ENCODE results near the gene INVS. TPM values are rescaled to one million over a fixed set of nuclear protein-coding genes. Genes with fewer than 3 reads are reported as not detected.

INVS gene
- total and polyA plus RNA-seq, 4 donors, result 5.7 to 28.1 (median 10.0) TPM

DNA sequence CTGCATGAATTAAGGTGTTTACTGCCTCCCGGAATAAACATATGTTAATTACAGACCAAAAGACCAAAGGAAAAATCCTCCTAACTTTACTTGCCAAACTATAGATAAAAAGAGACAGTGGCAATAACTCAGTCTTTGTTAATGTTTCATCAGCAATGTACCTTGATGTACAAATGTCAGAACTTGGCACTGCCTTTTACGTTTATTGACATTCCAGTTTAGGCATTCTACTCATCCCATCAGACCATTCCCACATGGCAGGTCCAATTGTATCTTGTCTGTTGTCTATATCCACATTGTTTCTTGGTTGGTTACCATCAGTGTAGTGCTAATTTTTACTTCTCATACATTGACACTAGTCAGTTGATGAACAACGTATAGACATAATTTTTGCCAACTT, 168.2 kb downstream of the INVS start:
- Histone ChIP-seq H3K9me3 (ENCODE audit: control insufficient read depth in 4 of 4, low read length in 3 of 4) (no peaks in the 10 kb centered on the region), H3K9ac (ENCODE audit: low read depth in 1 of 2, low read length in 2 of 2) (no peak overlapping the region), H3K4me3 (ENCODE audit: low read depth in 1 of 3, low read length in 3 of 3) (no peak overlapping the region), H3K4me1 (ENCODE audit: control insufficient read depth in 4 of 4, insufficient read depth in 4 of 4, low read length in 3 of 4) (no peaks in the 10 kb centered on the region), H3K36me3 (ENCODE audit: control insufficient read depth in 4 of 4, insufficient read depth in 3 of 4, low read depth in 1 of 4, low read length in 3 of 4) (peaks cover 0 to 5% (median 2%) of the 10 kb centered on the region in 4 donors), H3K27ac (ENCODE audit: low read depth in 1 of 2, low read length in 2 of 2) (no peak overlapping the region), H3K27me3 (ENCODE audit: control insufficient read depth in 4 of 4, insufficient read depth in 4 of 4, low read length in 3 of 4) (no peaks in the 10 kb centered on the region)
- TF ChIP-seq, protein P1, sequence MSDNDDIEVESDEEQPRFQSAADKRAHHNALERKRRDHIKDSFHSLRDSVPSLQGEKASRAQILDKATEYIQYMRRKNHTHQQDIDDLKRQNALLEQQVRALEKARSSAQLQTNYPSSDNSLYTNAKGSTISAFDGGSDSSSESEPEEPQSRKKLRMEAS (IDR thresholded peaks at IDR 0.05), result no peak
- TF ChIP-seq, protein P2, sequence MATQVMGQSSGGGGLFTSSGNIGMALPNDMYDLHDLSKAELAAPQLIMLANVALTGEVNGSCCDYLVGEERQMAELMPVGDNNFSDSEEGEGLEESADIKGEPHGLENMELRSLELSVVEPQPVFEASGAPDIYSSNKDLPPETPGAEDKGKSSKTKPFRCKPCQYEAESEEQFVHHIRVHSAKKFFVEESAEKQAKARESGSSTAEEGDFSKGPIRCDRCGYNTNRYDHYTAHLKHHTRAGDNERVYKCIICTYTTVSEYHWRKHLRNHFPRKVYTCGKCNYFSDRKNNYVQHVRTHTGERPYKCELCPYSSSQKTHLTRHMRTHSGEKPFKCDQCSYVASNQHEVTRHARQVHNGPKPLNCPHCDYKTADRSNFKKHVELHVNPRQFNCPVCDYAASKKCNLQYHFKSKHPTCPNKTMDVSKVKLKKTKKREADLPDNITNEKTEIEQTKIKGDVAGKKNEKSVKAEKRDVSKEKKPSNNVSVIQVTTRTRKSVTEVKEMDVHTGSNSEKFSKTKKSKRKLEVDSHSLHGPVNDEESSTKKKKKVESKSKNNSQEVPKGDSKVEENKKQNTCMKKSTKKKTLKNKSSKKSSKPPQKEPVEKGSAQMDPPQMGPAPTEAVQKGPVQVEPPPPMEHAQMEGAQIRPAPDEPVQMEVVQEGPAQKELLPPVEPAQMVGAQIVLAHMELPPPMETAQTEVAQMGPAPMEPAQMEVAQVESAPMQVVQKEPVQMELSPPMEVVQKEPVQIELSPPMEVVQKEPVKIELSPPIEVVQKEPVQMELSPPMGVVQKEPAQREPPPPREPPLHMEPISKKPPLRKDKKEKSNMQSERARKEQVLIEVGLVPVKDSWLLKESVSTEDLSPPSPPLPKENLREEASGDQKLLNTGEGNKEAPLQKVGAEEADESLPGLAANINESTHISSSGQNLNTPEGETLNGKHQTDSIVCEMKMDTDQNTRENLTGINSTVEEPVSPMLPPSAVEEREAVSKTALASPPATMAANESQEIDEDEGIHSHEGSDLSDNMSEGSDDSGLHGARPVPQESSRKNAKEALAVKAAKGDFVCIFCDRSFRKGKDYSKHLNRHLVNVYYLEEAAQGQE (IDR thresholded peaks at IDR 0.05), result no peak
- TF ChIP-seq TAF1 (conservative IDR thresholded peaks at IDR 0.05), result no peak
- TF ChIP-seq SP1 (IDR thresholded peaks at IDR 0.05), result no peak
- TF ChIP-seq, protein P3, sequence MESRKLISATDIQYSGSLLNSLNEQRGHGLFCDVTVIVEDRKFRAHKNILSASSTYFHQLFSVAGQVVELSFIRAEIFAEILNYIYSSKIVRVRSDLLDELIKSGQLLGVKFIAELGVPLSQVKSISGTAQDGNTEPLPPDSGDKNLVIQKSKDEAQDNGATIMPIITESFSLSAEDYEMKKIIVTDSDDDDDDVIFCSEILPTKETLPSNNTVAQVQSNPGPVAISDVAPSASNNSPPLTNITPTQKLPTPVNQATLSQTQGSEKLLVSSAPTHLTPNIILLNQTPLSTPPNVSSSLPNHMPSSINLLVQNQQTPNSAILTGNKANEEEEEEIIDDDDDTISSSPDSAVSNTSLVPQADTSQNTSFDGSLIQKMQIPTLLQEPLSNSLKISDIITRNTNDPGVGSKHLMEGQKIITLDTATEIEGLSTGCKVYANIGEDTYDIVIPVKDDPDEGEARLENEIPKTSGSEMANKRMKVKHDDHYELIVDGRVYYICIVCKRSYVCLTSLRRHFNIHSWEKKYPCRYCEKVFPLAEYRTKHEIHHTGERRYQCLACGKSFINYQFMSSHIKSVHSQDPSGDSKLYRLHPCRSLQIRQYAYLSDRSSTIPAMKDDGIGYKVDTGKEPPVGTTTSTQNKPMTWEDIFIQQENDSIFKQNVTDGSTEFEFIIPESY (IDR thresholded peaks at IDR 0.05), result no peak
- no peak for TF ChIP-seq FOXA2 (IDR thresholded peaks at IDR 0.05)
- no peak for TF ChIP-seq RXRA (IDR thresholded peaks at IDR 0.05)
- TF ChIP-seq, protein P4, sequence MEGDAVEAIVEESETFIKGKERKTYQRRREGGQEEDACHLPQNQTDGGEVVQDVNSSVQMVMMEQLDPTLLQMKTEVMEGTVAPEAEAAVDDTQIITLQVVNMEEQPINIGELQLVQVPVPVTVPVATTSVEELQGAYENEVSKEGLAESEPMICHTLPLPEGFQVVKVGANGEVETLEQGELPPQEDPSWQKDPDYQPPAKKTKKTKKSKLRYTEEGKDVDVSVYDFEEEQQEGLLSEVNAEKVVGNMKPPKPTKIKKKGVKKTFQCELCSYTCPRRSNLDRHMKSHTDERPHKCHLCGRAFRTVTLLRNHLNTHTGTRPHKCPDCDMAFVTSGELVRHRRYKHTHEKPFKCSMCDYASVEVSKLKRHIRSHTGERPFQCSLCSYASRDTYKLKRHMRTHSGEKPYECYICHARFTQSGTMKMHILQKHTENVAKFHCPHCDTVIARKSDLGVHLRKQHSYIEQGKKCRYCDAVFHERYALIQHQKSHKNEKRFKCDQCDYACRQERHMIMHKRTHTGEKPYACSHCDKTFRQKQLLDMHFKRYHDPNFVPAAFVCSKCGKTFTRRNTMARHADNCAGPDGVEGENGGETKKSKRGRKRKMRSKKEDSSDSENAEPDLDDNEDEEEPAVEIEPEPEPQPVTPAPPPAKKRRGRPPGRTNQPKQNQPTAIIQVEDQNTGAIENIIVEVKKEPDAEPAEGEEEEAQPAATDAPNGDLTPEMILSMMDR (IDR thresholded peaks at IDR 0.05; ENCODE audit: low read depth, low read length, missing input control), result no peak
- no peak for TF ChIP-seq HNF4G (IDR thresholded peaks at IDR 0.05)
- no peak for TF ChIP-seq JUND (IDR thresholded peaks at IDR 0.05)
- no peak for TF ChIP-seq RAD21 (IDR thresholded peaks at IDR 0.05)
- no peak for TF ChIP-seq HNF4A (conservative IDR thresholded peaks at IDR 0.05)
- 89% methylated on average over 3 of the region's 3 CpGs for WGBS
- DNase-seq (ENCODE audit: low spot score), result no peak

DNA sequence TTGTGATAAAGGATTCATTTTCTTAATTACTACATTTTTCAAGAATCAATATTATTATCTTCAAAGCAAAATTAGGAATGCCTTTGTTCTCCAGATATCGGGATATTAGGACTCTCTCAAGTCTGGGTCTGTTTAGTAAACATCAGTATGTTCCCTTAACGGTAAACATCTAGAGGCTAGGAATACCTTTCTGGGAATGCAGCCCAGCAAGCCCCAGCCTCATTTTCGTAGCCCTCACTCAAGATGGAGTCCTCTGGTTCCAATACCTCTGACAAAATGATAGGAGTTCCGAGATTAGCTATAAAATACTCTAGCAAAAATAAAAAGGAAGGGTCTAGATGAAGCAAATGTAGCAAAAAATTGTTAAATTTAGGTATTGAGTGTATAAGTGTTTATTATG, 169.2 kb downstream of the INVS start:
- no peak overlapping the region for H3K4me3 ChIP-seq (ENCODE audit: low read depth in 1 of 3, low read length in 3 of 3)
- peaks cover 1 to 10% (median 4%) of the 10 kb centered on the region in 4 donors for H3K36me3 ChIP-seq (ENCODE audit: control insufficient read depth in 4 of 4, insufficient read depth in 3 of 4, low read depth in 1 of 4, low read length in 3 of 4)
- H3K4me1 ChIP-seq (ENCODE audit: control insufficient read depth in 4 of 4, insufficient read depth in 4 of 4, low read length in 3 of 4), result no peaks in the 10 kb centered on the region
- no peak overlapping the region for H3K27ac ChIP-seq (ENCODE audit: low read depth in 1 of 2, low read length in 2 of 2)
- no peak overlapping the region for H3K9ac ChIP-seq (ENCODE audit: low read depth in 1 of 2, low read length in 2 of 2)
- 93% methylated on average over 4 of the region's 4 CpGs for WGBS
- H3K27me3 ChIP-seq (ENCODE audit: control insufficient read depth in 4 of 4, insufficient read depth in 4 of 4, low read length in 3 of 4), result no peaks in the 10 kb centered on the region
- no peak for DNase-seq (ENCODE audit: low spot score)
- TF ChIP-seq JUND (IDR thresholded peaks at IDR 0.05) (no peak), NR2F2 (IDR thresholded peaks at IDR 0.05) (no peak), TAF1 (conservative IDR thresholded peaks at IDR 0.05) (no peak), YY1 (IDR thresholded peaks at IDR 0.05) (no peak)
- TF ChIP-seq, protein P5, sequence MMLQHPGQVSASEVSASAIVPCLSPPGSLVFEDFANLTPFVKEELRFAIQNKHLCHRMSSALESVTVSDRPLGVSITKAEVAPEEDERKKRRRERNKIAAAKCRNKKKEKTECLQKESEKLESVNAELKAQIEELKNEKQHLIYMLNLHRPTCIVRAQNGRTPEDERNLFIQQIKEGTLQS (IDR thresholded peaks at IDR 0.05), result no peak
- TF ChIP-seq, protein P3 (IDR thresholded peaks at IDR 0.05), result no peak
- TF ChIP-seq, protein P1 (IDR thresholded peaks at IDR 0.05), result no peak
- no peaks in the 10 kb centered on the region for H3K9me3 ChIP-seq (ENCODE audit: control insufficient read depth in 4 of 4, low read length in 3 of 4)

Measured in liver (tissue), 9 donors.